ENCODE data around the gene THOC6. TPM values are rescaled to one million over a fixed set of nuclear protein-coding genes. Genes with fewer than 3 reads are reported as not detected.

The THOC6 gene
- total RNA-seq, 1 donor from 2014 or later, result 16.6 TPM

GRCh38 chr16:2985462-2985861 is 38.4 kb upstream of the THOC6 start:
- Mint-ChIP-seq H3K36me3 (no peaks in the 10 kb centered on the region), H3K9me3 (no peaks in the 10 kb centered on the region), H3K4me3 (no peak overlapping the region), H3K4me1 (peaks cover 20% of the 10 kb centered on the region), H3K27me3 (ENCODE audit: insufficient read depth, low read depth) (peaks cover 6% of the 10 kb centered on the region), H3K27ac (no peak overlapping the region)
- Histone ChIP-seq H2AFZ (replicated peaks) (no peak overlapping the region), H3F3A (ENCODE audit: low read depth) (peaks cover 38% of the 10 kb centered on the region), H3K9me3 (ENCODE audit: low read depth) (no peaks in the 10 kb centered on the region), H3K4me2 (no peak overlapping the region), H3K4me1 (peaks cover 25% of the 10 kb centered on the region), H3K27ac (no peak overlapping the region), H3K4me3 (no peak overlapping the region), H4K20me1 (ENCODE audit: low read depth) (no peaks in the 10 kb centered on the region), H3K79me2 (ENCODE audit: low read depth) (no peaks in the 10 kb centered on the region), H3K27me3 (peaks cover 7% of the 10 kb centered on the region), H3K9ac (no peak overlapping the region), H3K36me3 (no peaks in the 10 kb centered on the region)
- TF ChIP-seq CTCF (IDR thresholded peaks at IDR 0.05) (no peak), EZH2 (IDR thresholded peaks at IDR 0.05) (no peak), EZH2phosphoT487 (IDR thresholded peaks at IDR 0.05) (no peak)
- no peak for DNase-seq (ENCODE audit: low spot score)

DNA sequence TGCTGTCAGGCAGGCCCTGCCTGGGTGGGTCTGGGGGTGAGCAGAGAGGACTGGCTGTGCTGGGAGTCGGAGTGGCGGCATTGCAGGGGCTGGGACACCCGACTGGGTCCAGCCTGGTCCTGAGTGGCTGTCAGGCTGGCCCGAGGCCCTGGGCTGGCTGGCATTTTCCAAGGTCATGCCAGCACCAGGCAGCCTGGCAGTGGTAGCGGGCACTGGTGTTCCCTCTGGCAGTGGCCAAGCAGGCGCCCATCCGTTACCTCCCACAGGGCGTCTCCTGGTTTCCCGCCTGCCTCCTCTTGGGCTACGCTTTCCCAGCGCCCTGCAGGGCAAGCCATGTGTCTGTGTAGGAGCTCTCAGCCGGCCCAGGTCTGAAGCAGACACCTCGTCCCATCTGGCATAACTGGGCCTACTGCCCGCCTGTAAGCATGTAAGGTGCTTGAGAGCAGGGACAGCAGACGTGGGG is 37.9 kb upstream of the THOC6 start:
- no peak for DNase-seq (ENCODE audit: low spot score)
- Histone ChIP-seq H3K27ac (no peak overlapping the region), H3K9ac (no peak overlapping the region), H3K4me3 (no peak overlapping the region), H3K79me2 (ENCODE audit: low read depth) (no peaks in the 10 kb centered on the region), H3F3A (ENCODE audit: low read depth) (peaks cover 33% of the 10 kb centered on the region), H4K20me1 (ENCODE audit: low read depth) (no peaks in the 10 kb centered on the region), H3K4me2 (no peak overlapping the region), H3K36me3 (no peaks in the 10 kb centered on the region), H3K4me1 (peaks cover 22% of the 10 kb centered on the region), H3K9me3 (ENCODE audit: low read depth) (no peaks in the 10 kb centered on the region), H3K27me3 (peaks cover 7% of the 10 kb centered on the region), H2AFZ (replicated peaks) (no peak overlapping the region)
- Mint-ChIP-seq H3K9me3 (no peaks in the 10 kb centered on the region), H3K27me3 (ENCODE audit: insufficient read depth, low read depth) (peaks cover 6% of the 10 kb centered on the region), H3K27ac (no peak overlapping the region), H3K4me1 (peaks cover 18% of the 10 kb centered on the region), H3K4me3 (no peak overlapping the region), H3K36me3 (no peaks in the 10 kb centered on the region)
- no peak for TF ChIP-seq EZH2 (IDR thresholded peaks at IDR 0.05)
- TF ChIP-seq EZH2phosphoT487 (IDR thresholded peaks at IDR 0.05), result no peak
- TF ChIP-seq CTCF (IDR thresholded peaks at IDR 0.05), result no peak

DNA sequence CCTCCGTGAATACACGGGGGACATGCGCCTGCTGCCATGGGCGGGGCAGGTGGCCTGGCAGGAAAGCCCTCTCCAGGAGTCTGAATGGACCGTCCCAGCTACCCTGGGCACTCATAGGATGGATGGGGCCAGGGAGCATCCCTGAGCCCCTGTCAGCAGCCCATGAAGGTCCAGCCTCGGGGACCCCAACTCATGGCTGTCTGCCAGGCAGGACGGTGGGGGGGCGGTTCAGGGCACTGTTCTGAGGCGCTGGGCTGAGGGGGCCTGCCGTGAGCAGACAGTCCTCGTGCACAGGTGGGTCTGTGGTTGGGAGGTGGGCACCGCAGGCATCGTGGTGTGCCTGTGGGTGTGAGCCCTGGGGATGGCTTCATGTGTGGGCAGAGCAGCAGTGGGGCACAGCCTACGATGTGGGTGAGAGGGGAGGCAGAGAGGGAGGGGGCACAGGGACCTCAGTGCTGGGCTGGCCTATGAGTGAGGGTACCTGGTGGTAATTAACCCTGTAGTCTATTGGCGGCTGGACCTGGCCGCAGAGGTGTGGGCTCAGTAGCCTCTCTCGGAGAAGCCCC is 37.1 kb upstream of the THOC6 start:
- Histone ChIP-seq H3K9me3 (ENCODE audit: low read depth) (no peaks in the 10 kb centered on the region), H3F3A (ENCODE audit: low read depth) (peaks cover 25% of the 10 kb centered on the region), H2AFZ (replicated peaks) (no peak overlapping the region), H4K20me1 (ENCODE audit: low read depth) (no peaks in the 10 kb centered on the region), H3K36me3 (no peaks in the 10 kb centered on the region), H3K79me2 (ENCODE audit: low read depth) (no peaks in the 10 kb centered on the region), H3K27me3 (peaks cover 7% of the 10 kb centered on the region), H3K9ac (no peak overlapping the region), H3K4me2 (no peak overlapping the region), H3K4me1 (peaks cover 14% of the 10 kb centered on the region), H3K27ac (no peak overlapping the region), H3K4me3 (no peak overlapping the region)
- H3K9me3 Mint-ChIP-seq, result no peaks in the 10 kb centered on the region
- TF ChIP-seq EZH2phosphoT487 (IDR thresholded peaks at IDR 0.05) (no peak), EZH2 (IDR thresholded peaks at IDR 0.05) (no peak), CTCF (IDR thresholded peaks at IDR 0.05) (no peak)
- peaks cover 10% of the 10 kb centered on the region for H3K4me1 Mint-ChIP-seq
- H3K4me3 Mint-ChIP-seq, result no peak overlapping the region
- H3K27ac Mint-ChIP-seq, result no peak overlapping the region
- H3K36me3 Mint-ChIP-seq, result no peaks in the 10 kb centered on the region
- DNase-seq (ENCODE audit: low spot score), result no peak
- peaks cover 6% of the 10 kb centered on the region for H3K27me3 Mint-ChIP-seq (ENCODE audit: insufficient read depth, low read depth)

Measured in neural progenitor cell (in vitro differentiated cells).